Measurements from ENCODE around the gene ATP23.

ATP23 gene

GRCh38 chr12:57929092-57929830, 12.1 kb upstream of the ATP23 start:
- H3K27ac ChIP-seq (replicated peaks; ENCODE audit: low read length) = no peak overlapping the region
- H2AFZ ChIP-seq (ENCODE audit: low read length) = no peak overlapping the region
- H3K4me1 ChIP-seq (ENCODE audit: control insufficient read depth in 2 of 2, insufficient read depth in 1 of 2, low read depth in 1 of 2, low read length in 2 of 2) = no peaks in the 10 kb centered on the region
- no peak overlapping the region for H3K4me3 ChIP-seq (ENCODE audit: low read length in 2 of 2)
- H3K4ac ChIP-seq (ENCODE audit: low read length) = no peak overlapping the region
- H2AK5ac ChIP-seq (ENCODE audit: low read depth, low read length) = no peak overlapping the region
- H3K9ac ChIP-seq (ENCODE audit: low read depth, low read length, poor library complexity) = no peak overlapping the region
- no CpG with 5 or more reads among the region's 4 CpGs for WGBS, 2 donors (ENCODE audit: extremely low coverage in 2 of 2, insufficient read length in 2 of 2, insufficient replicate concordance in 1 of 2)
- no peaks in the 10 kb centered on the region for H3K79me1 ChIP-seq (ENCODE audit: low read depth, low read length)
- H3K18ac ChIP-seq (ENCODE audit: low read length) = no peak overlapping the region
- no peak for DNase-seq (ENCODE audit: low spot score)
- no peak overlapping the region for H2BK5ac ChIP-seq (ENCODE audit: low read length)
- no peak overlapping the region for H3K23ac ChIP-seq (ENCODE audit: low read depth, low read length, poor library complexity)
- H4K91ac ChIP-seq (ENCODE audit: low read depth, low read length, poor library complexity) = no peak overlapping the region
- no peak overlapping the region for H3K14ac ChIP-seq (ENCODE audit: low read length)
- no peaks in the 10 kb centered on the region for H3K36me3 ChIP-seq (replicated peaks in 1 of 2; ENCODE audit: control insufficient read depth in 2 of 2, insufficient read depth in 2 of 2, low read length in 2 of 2)
- H3K9me3 ChIP-seq (replicated peaks in 1 of 2; ENCODE audit: control insufficient read depth in 2 of 2, insufficient read depth in 1 of 2, low read depth in 1 of 2, low read length in 2 of 2) = no peaks in the 10 kb centered on the region
- H3K27me3 ChIP-seq (ENCODE audit: control insufficient read depth in 3 of 3, insufficient read depth in 3 of 3, low read depth in 1 of 3, low read length in 3 of 3) = no peaks in the 10 kb centered on the region
- no peak overlapping the region for H2BK12ac ChIP-seq (ENCODE audit: low read length)
- no peak overlapping the region for H2BK15ac ChIP-seq (ENCODE audit: low read length)
- no peak overlapping the region for H2BK120ac ChIP-seq (ENCODE audit: low read depth, low read length)
- H4K8ac ChIP-seq (ENCODE audit: low read depth, low read length) = no peak overlapping the region
- H3K4me2 ChIP-seq (ENCODE audit: insufficient read depth, low read length, poor library complexity, severe bottlenecking) = no peak overlapping the region

DNA sequence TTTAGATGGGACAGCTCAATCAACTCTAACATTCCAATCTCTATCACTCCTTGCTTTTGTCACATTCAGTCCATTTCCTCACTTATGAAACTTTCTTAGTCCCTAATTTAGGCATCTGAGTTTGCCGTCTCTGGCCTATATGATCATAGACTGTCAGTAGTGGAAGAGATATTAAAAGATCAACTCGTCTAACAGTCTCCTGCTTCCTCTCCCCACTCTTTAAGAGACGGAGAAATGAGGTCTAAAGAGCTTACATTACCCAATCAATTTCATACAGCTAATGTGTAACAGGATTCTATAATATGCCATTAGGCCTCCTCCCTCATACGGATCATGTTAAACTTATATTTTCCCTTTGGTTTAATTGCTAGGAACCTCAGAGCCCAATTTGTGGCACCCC, 6.5 kb upstream of the ATP23 start:
- no peak overlapping the region for H2BK15ac ChIP-seq (ENCODE audit: low read length)
- H3K18ac ChIP-seq (ENCODE audit: low read length) = no peak overlapping the region
- no peak for DNase-seq (ENCODE audit: low spot score)
- no peaks in the 10 kb centered on the region for H3K79me1 ChIP-seq (ENCODE audit: low read depth, low read length)
- H3K36me3 ChIP-seq (replicated peaks in 1 of 2; ENCODE audit: control insufficient read depth in 2 of 2, insufficient read depth in 2 of 2, low read length in 2 of 2) = no peaks in the 10 kb centered on the region
- H3K9ac ChIP-seq (ENCODE audit: low read depth, low read length, poor library complexity) = no peak overlapping the region
- H2BK5ac ChIP-seq (ENCODE audit: low read length) = no peak overlapping the region
- H3K4me3 ChIP-seq (ENCODE audit: low read length in 2 of 2) = no peak overlapping the region
- peaks cover 2 to 11% of the 10 kb centered on the region in 2 donors for H3K4me1 ChIP-seq (ENCODE audit: control insufficient read depth in 2 of 2, insufficient read depth in 1 of 2, low read depth in 1 of 2, low read length in 2 of 2)
- WGBS, 2 donors (ENCODE audit: extremely low coverage in 2 of 2, insufficient read length in 2 of 2, insufficient replicate concordance in 1 of 2) = no CpG with 5 or more reads among the region's 4 CpGs
- no peak overlapping the region for H3K14ac ChIP-seq (ENCODE audit: low read length)
- no peak overlapping the region for H3K27ac ChIP-seq (replicated peaks; ENCODE audit: low read length)
- H3K27me3 ChIP-seq (ENCODE audit: control insufficient read depth in 3 of 3, insufficient read depth in 3 of 3, low read depth in 1 of 3, low read length in 3 of 3) = peaks cover 0 to 3% (median 0%) of the 10 kb centered on the region in 3 experiments
- no peak overlapping the region for H2AK5ac ChIP-seq (ENCODE audit: low read depth, low read length)
- H3K4ac ChIP-seq (ENCODE audit: low read length) = no peak overlapping the region
- H3K9me3 ChIP-seq (replicated peaks in 1 of 2; ENCODE audit: control insufficient read depth in 2 of 2, insufficient read depth in 1 of 2, low read depth in 1 of 2, low read length in 2 of 2) = no peaks in the 10 kb centered on the region
- H2AFZ ChIP-seq (ENCODE audit: low read length) = no peak overlapping the region
- no peak overlapping the region for H4K91ac ChIP-seq (ENCODE audit: low read depth, low read length, poor library complexity)
- H3K23ac ChIP-seq (ENCODE audit: low read depth, low read length, poor library complexity) = no peak overlapping the region
- no peak overlapping the region for H2BK12ac ChIP-seq (ENCODE audit: low read length)
- H2BK120ac ChIP-seq (ENCODE audit: low read depth, low read length) = no peak overlapping the region
- no peak overlapping the region for H3K4me2 ChIP-seq (ENCODE audit: insufficient read depth, low read length, poor library complexity, severe bottlenecking)
- no peak overlapping the region for H4K8ac ChIP-seq (ENCODE audit: low read depth, low read length)

GRCh38 chr12:57935331-57935730, 6.0 kb upstream of the ATP23 start:
- no peak for DNase-seq (ENCODE audit: low spot score)
- H3K27me3 ChIP-seq (ENCODE audit: control insufficient read depth in 3 of 3, insufficient read depth in 3 of 3, low read depth in 1 of 3, low read length in 3 of 3) = peaks cover 0 to 3% (median 0%) of the 10 kb centered on the region in 3 experiments
- no CpG with 5 or more reads among the region's 3 CpGs for WGBS, 2 donors (ENCODE audit: extremely low coverage in 2 of 2, insufficient read length in 2 of 2, insufficient replicate concordance in 1 of 2)
- H2BK120ac ChIP-seq (ENCODE audit: low read depth, low read length) = no peak overlapping the region
- H3K27ac ChIP-seq (replicated peaks; ENCODE audit: low read length) = no peak overlapping the region
- H3K4me3 ChIP-seq (ENCODE audit: low read length in 2 of 2) = peak overlapping the region in 1 of 2 donors; percentile 70
- no peak overlapping the region for H2BK12ac ChIP-seq (ENCODE audit: low read length)
- no peaks in the 10 kb centered on the region for H3K36me3 ChIP-seq (replicated peaks in 1 of 2; ENCODE audit: control insufficient read depth in 2 of 2, insufficient read depth in 2 of 2, low read length in 2 of 2)
- H4K91ac ChIP-seq (ENCODE audit: low read depth, low read length, poor library complexity) = no peak overlapping the region
- H3K79me1 ChIP-seq (ENCODE audit: low read depth, low read length) = no peaks in the 10 kb centered on the region
- H2BK15ac ChIP-seq (ENCODE audit: low read length) = no peak overlapping the region
- no peak overlapping the region for H3K18ac ChIP-seq (ENCODE audit: low read length)
- no peak overlapping the region for H4K8ac ChIP-seq (ENCODE audit: low read depth, low read length)
- H3K9me3 ChIP-seq (replicated peaks in 1 of 2; ENCODE audit: control insufficient read depth in 2 of 2, insufficient read depth in 1 of 2, low read depth in 1 of 2, low read length in 2 of 2) = no peaks in the 10 kb centered on the region
- H2AK5ac ChIP-seq (ENCODE audit: low read depth, low read length) = no peak overlapping the region
- no peak overlapping the region for H3K9ac ChIP-seq (ENCODE audit: low read depth, low read length, poor library complexity)
- H2BK5ac ChIP-seq (ENCODE audit: low read length) = no peak overlapping the region
- H3K4me1 ChIP-seq (ENCODE audit: control insufficient read depth in 2 of 2, insufficient read depth in 1 of 2, low read depth in 1 of 2, low read length in 2 of 2) = peaks cover 2 to 11% of the 10 kb centered on the region in 2 donors
- H3K23ac ChIP-seq (ENCODE audit: low read depth, low read length, poor library complexity) = no peak overlapping the region
- H3K14ac ChIP-seq (ENCODE audit: low read length) = no peak overlapping the region
- H3K4me2 ChIP-seq (ENCODE audit: insufficient read depth, low read length, poor library complexity, severe bottlenecking) = no peak overlapping the region
- H3K4ac ChIP-seq (ENCODE audit: low read length) = no peak overlapping the region
- peak overlapping the region; percentile 91 for H2AFZ ChIP-seq (ENCODE audit: low read length)

- Histone ChIP-seq H4K91ac (ENCODE audit: low read depth, low read length, poor library complexity) (no peak overlapping the region), H3K36me3 (replicated peaks in 1 of 2; ENCODE audit: control insufficient read depth in 2 of 2, insufficient read depth in 2 of 2, low read length in 2 of 2) (no peaks in the 10 kb centered on the region), H3K4me1 (ENCODE audit: control insufficient read depth in 2 of 2, insufficient read depth in 1 of 2, low read depth in 1 of 2, low read length in 2 of 2) (peaks cover 2 to 13% of the 10 kb centered on the region in 2 donors), H3K27me3 (ENCODE audit: control insufficient read depth in 3 of 3, insufficient read depth in 3 of 3, low read depth in 1 of 3, low read length in 3 of 3) (peaks cover 0 to 3% (median 0%) of the 10 kb centered on the region in 3 experiments), H4K8ac (ENCODE audit: low read depth, low read length) (no peak overlapping the region), H3K79me1 (ENCODE audit: low read depth, low read length) (no peaks in the 10 kb centered on the region), H2AK5ac (ENCODE audit: low read depth, low read length) (no peak overlapping the region), H3K4me2 (ENCODE audit: insufficient read depth, low read length, poor library complexity, severe bottlenecking) (peak overlapping the region; percentile 64), H3K9me3 (replicated peaks in 1 of 2; ENCODE audit: control insufficient read depth in 2 of 2, insufficient read depth in 1 of 2, low read depth in 1 of 2, low read length in 2 of 2) (no peaks in the 10 kb centered on the region), H3K4me3 (ENCODE audit: low read length in 2 of 2) (peak overlapping the region; percentile 70 to 81), H3K4ac (ENCODE audit: low read length) (no peak overlapping the region), H2BK120ac (ENCODE audit: low read depth, low read length) (no peak overlapping the region), H2BK15ac (ENCODE audit: low read length) (no peak overlapping the region), H3K18ac (ENCODE audit: low read length) (no peak overlapping the region), H2BK12ac (ENCODE audit: low read length) (no peak overlapping the region), H3K23ac (ENCODE audit: low read depth, low read length, poor library complexity) (no peak overlapping the region), H2AFZ (ENCODE audit: low read length) (peak overlapping the region; percentile 91), H3K27ac (replicated peaks; ENCODE audit: low read length) (no peak overlapping the region), H3K9ac (ENCODE audit: low read depth, low read length, poor library complexity) (no peak overlapping the region), H2BK5ac (ENCODE audit: low read length) (no peak overlapping the region), H3K14ac (ENCODE audit: low read length) (no peak overlapping the region)
- DNase-seq (ENCODE audit: low spot score) = peak; percentile 67
- WGBS, 2 donors (ENCODE audit: extremely low coverage in 2 of 2, insufficient read length in 2 of 2, insufficient replicate concordance in 1 of 2) = no CpG with 5 or more reads among the region's 29 CpGs
Measured at GRCh38 chr12:57935839-57936512, 5.4 kb upstream of the ATP23 start.
